ENCODE measurements around the gene ZNF552. TPM values are rescaled to one million over a fixed set of nuclear protein-coding genes. Genes with fewer than 3 reads are reported as not detected.
A peak's percentile ranks its signal among the peaks of the same experiment; 100 is the strongest.
"Not testable (repeated sequence)": the region's sequence is repeated elsewhere in the genome, so short reads cannot be mapped to it uniquely, and the experiment has no call there.

The ZNF552 gene
- total RNA-seq, 1 experiment from 2014 or later, result 9.2 TPM

DNA sequence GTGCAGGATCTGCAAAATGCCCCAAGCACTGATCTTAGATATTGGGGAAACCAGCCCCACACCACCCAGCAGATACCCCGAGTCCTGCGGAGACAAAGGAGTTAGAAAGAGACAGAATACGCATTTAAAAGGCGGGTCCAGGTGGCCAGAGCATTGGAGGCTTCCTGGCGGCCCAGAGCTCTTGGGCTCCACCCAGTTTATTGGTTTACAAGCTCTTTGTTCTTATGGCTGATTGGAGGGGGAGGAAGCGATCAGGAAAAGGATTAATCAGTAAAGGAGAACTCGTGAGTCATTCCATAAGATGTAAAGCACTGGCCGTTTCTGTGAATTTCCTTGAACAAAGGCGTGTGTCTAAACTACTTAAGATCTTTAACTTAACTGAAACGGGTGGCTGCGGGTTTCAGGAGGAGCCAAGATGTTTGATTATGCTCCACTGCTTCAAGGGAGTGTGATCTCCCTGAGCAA, 35.9 kb upstream of the ZNF552 start:
- peaks cover 3% of the 10 kb centered on the region for H3K23me2 ChIP-seq (ENCODE audit: insufficient read length, low read depth, low read length, poor library complexity, severe bottlenecking)
- no peak overlapping the region; the same call in 1 of the 2 replicates for H3K14ac ChIP-seq (ENCODE audit: insufficient read depth, low read length)
- no peak overlapping the region for H2AFZ ChIP-seq (ENCODE audit: low read length)
- peak overlapping the region; percentile 34 for H4K5ac ChIP-seq (ENCODE audit: insufficient read length, low read depth, low read length)
- H4K20me1 ChIP-seq (ENCODE audit: control insufficient read depth, insufficient read depth, insufficient read length), result peaks cover under 1% of the 10 kb centered on the region
- peaks cover 34 to 40% (median 37%) of the 10 kb centered on the region in 3 experiments for H3K36me3 Mint-ChIP-seq (ENCODE audit: insufficient read depth in 1 of 3, low read depth in 3 of 3)
- H3K18ac ChIP-seq (ENCODE audit: insufficient read length, low read depth, low read length), result no peak overlapping the region
- peaks cover 3% of the 10 kb centered on the region; the same call in 1 of the 2 replicates for H3K79me2 ChIP-seq (ENCODE audit: insufficient read depth, low read length)
- H3K79me1 ChIP-seq (ENCODE audit: insufficient read depth, low read depth, low read length, poor library complexity, severe bottlenecking), result peaks cover 8% of the 10 kb centered on the region
- TF ChIP-seq, protein P1, sequence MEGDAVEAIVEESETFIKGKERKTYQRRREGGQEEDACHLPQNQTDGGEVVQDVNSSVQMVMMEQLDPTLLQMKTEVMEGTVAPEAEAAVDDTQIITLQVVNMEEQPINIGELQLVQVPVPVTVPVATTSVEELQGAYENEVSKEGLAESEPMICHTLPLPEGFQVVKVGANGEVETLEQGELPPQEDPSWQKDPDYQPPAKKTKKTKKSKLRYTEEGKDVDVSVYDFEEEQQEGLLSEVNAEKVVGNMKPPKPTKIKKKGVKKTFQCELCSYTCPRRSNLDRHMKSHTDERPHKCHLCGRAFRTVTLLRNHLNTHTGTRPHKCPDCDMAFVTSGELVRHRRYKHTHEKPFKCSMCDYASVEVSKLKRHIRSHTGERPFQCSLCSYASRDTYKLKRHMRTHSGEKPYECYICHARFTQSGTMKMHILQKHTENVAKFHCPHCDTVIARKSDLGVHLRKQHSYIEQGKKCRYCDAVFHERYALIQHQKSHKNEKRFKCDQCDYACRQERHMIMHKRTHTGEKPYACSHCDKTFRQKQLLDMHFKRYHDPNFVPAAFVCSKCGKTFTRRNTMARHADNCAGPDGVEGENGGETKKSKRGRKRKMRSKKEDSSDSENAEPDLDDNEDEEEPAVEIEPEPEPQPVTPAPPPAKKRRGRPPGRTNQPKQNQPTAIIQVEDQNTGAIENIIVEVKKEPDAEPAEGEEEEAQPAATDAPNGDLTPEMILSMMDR (conservative IDR thresholded peaks at IDR 0.05), result no peak
- peaks cover 18 to 21% of the 10 kb centered on the region in 2 experiments for H3K4me1 Mint-ChIP-seq
- WGBS (ENCODE audit: extremely low coverage, insufficient read length, low lambda C conversion rate), result no CpG with 5 or more reads among the region's 11 CpGs
- no peak overlapping the region for H4K8ac ChIP-seq (replicated peaks; ENCODE audit: insufficient read length, low read depth, low read length)
- H3K27me3 Mint-ChIP-seq (ENCODE audit: low read depth), result peaks cover 6% of the 10 kb centered on the region; the same call in 1 of the 2 replicates
- no peak overlapping the region for H3K23ac ChIP-seq (ENCODE audit: insufficient read length, low read depth, low read length)
- peak overlapping the region; percentile 83 to 94 for H3K4me3 Mint-ChIP-seq
- H3K4ac ChIP-seq (ENCODE audit: low read depth, low read length), result no peak overlapping the region
- no peaks in the 10 kb centered on the region for H3K27me3 ChIP-seq (ENCODE audit: insufficient read depth, low read length)
- no peak overlapping the region for H3T11ph ChIP-seq (ENCODE audit: low read length)
- peak; percentile 52 for DNase-seq
- H3K27ac ChIP-seq (ENCODE audit: insufficient read length, low read depth, low read length), result peak overlapping the region; percentile 63
- no peak overlapping the region for H2AK5ac ChIP-seq (ENCODE audit: insufficient read length, low read length)
- H3K4me1 ChIP-seq (ENCODE audit: insufficient read depth, low read length), result no peaks in the 10 kb centered on the region
- no peak overlapping the region for H2BK15ac ChIP-seq (ENCODE audit: low read depth, low read length)
- no peak overlapping the region for H4K91ac ChIP-seq (ENCODE audit: insufficient read length, low read depth, low read length)
- H3K56ac ChIP-seq (ENCODE audit: insufficient read length, low read depth, low read length), result no peak overlapping the region
- peak overlapping the region; percentile 95 to 98 (median 95) for H3K27ac Mint-ChIP-seq
- peak overlapping the region; percentile 80 for H3K4me2 ChIP-seq (ENCODE audit: insufficient read depth, insufficient read length, low read length)
- H3K9me3 Mint-ChIP-seq, result peaks cover 0 to 2% of the 10 kb centered on the region in 2 experiments; a peak in 1 of 5 replicates
- H2BK20ac ChIP-seq (ENCODE audit: low read depth, low read length, poor library complexity, severe bottlenecking), result no peak overlapping the region
- no peak overlapping the region for H2BK12ac ChIP-seq (ENCODE audit: insufficient read length, low read depth, low read length)
- no peaks in the 10 kb centered on the region for H3K9me3 ChIP-seq (ENCODE audit: control insufficient read depth, low read depth, low read length)
- peak overlapping the region; percentile 85 for H3K9ac ChIP-seq (ENCODE audit: extremely low read depth, insufficient read length, low read length)
- H2BK5ac ChIP-seq (ENCODE audit: insufficient read length, low read length), result no peak overlapping the region
- no peak overlapping the region for H2BK120ac ChIP-seq (ENCODE audit: low read depth, low read length, poor library complexity, severe bottlenecking)

DNA sequence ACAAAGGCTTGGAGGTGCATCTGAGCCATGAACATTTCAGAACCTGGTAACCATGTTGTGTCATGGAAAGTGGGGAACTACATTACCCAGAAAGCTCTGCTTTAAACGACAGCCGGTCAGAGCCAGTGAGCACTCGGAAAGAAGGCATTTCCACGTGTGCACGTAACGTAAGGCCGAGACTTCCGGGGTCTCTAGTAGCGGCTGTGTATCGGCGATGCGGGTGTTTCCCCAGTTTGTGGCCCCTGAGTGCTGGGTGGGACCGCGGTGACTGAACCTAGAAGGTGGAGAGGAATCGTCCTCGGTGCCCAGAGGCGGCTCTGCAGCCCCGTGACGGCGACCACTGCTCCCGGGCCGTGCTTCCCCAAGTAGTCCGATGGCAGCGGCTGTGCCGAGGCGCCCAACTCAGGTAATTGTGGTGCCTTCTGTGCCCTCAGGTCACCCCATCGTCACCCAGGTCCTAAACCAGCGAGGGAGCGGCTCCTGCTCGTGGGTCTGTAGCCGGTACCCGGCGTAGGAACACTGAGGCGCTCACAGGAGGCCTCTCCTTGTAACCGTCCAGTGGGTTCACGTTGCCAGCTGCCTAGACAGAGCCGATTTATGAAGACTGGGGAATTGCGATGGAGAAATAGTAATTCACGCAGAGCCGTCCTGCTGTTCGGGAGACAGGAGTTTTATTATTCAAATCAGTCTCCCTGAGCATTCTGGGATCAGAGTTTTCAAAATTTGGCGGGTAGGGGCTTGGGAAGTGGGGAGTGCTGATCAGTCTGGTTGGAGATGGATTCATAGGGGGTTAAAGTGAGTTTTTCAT, 35.2 kb upstream of the ZNF552 start, which contains the start of gene ZNF587:
Gene ZNF587 (plus strand): TSS at position 194 of the 808 bp plus-strand sequence. CDS start 180 bp downstream, at position 374.
- H3K23ac ChIP-seq (ENCODE audit: insufficient read length, low read depth, low read length); H3K56ac ChIP-seq (ENCODE audit: insufficient read length, low read depth, low read length); H4K20me1 ChIP-seq (ENCODE audit: control insufficient read depth, insufficient read depth, insufficient read length); H3K79me2 ChIP-seq (ENCODE audit: insufficient read depth, low read length); H3K4ac ChIP-seq (ENCODE audit: low read depth, low read length); H2BK20ac ChIP-seq (ENCODE audit: low read depth, low read length, poor library complexity, severe bottlenecking); H3K9me3 ChIP-seq (ENCODE audit: control insufficient read depth, low read depth, low read length); H3K4me1 ChIP-seq (ENCODE audit: insufficient read depth, low read length); H2BK15ac ChIP-seq (ENCODE audit: low read depth, low read length); H2BK12ac ChIP-seq (ENCODE audit: insufficient read length, low read depth, low read length); H2BK5ac ChIP-seq (ENCODE audit: insufficient read length, low read length); H3T11ph ChIP-seq (ENCODE audit: low read length); H3K27me3 Mint-ChIP-seq (ENCODE audit: low read depth); H3K23me2 ChIP-seq (ENCODE audit: insufficient read length, low read depth, low read length, poor library complexity, severe bottlenecking); H3K9me3 Mint-ChIP-seq; H3K27me3 ChIP-seq (ENCODE audit: insufficient read depth, low read length); H4K8ac ChIP-seq (replicated peaks; ENCODE audit: insufficient read length, low read depth, low read length); H2AFZ ChIP-seq (ENCODE audit: low read length); H2BK120ac ChIP-seq (ENCODE audit: low read depth, low read length, poor library complexity, severe bottlenecking); H3K79me1 ChIP-seq (ENCODE audit: insufficient read depth, low read depth, low read length, poor library complexity, severe bottlenecking); H2AK5ac ChIP-seq (ENCODE audit: insufficient read length, low read length): not testable (repeated sequence)
- H3K4me3 Mint-ChIP-seq, result peak within 1 kb of the TSS; percentile 83 to 94
- peak within 1 kb of the TSS; percentile 95 to 98 (median 95) for H3K27ac Mint-ChIP-seq
- peak; percentile 87 for DNase-seq
- Histone ChIP-seq H3K27ac (ENCODE audit: insufficient read length, low read depth, low read length) (peak within 1 kb of the TSS; percentile 63), H3K4me2 (ENCODE audit: insufficient read depth, insufficient read length, low read length) (peak within 1 kb of the TSS; percentile 80), H3K14ac (ENCODE audit: insufficient read depth, low read length) (peak within 1 kb of the TSS; percentile 88), H3K9ac (ENCODE audit: extremely low read depth, insufficient read length, low read length) (peak within 1 kb of the TSS; percentile 85), H3K18ac (ENCODE audit: insufficient read length, low read depth, low read length) (peak within 1 kb of the TSS; percentile 70), H4K5ac (ENCODE audit: insufficient read length, low read depth, low read length) (peak within 1 kb of the TSS; percentile 34), H4K91ac (ENCODE audit: insufficient read length, low read depth, low read length) (peak within 1 kb of the TSS; percentile 72)
- peaks cover 28 to 37% (median 37%) of the 10 kb centered on the region in 3 experiments for H3K36me3 Mint-ChIP-seq (ENCODE audit: insufficient read depth in 1 of 3, low read depth in 3 of 3)
- peaks cover 18 to 21% of the 10 kb centered on the region in 2 experiments for H3K4me1 Mint-ChIP-seq
- WGBS (ENCODE audit: extremely low coverage, insufficient read length, low lambda C conversion rate), result no CpG with 5 or more reads among the region's 42 CpGs

Measured in H9 (cell line).